HG02884 (cell line): ENCODE results near the gene PRAMEF12.
"Not testable (repeated sequence)": the region's sequence is repeated elsewhere in the genome, so short reads cannot be mapped to it uniquely, and the experiment has no call there.

Experiments
- ATAC-seq: cut with Tn5 transposase; IDR thresholded peaks from one replicate; pipeline ENCODE4 v1.9.1; 2021; ENCODE audit warnings: mild to moderate bottlenecking, moderate library complexity; ENCODE audit not compliant: unreplicated experiment

Gene PRAMEF12

GRCh38 chr1:12773438-12773837 is at the start of gene PRAMEF12:
TSS of gene PRAMEF12 (plus strand) at chr1:12773738. CDS start at chr1:12774868, 1,130 bp downstream.
- ATAC-seq = no peak

- no peak for ATAC-seq
Measured at GRCh38 chr1:12728391-12728790, 45.1 kb upstream of the PRAMEF12 start.

- ATAC-seq = no peak
Measured at GRCh38 chr1:12730156-12730555, 43.4 kb upstream of the PRAMEF12 start.

- not testable (repeated sequence) for ATAC-seq
Measured at GRCh38 chr1:12731084-12731483, 42.5 kb upstream of the PRAMEF12 start.

- no peak for ATAC-seq
Measured at GRCh38 chr1:12734651-12735050, 38.9 kb upstream of the PRAMEF12 start.

GRCh38 chr1:12738934-12739333 is 34.6 kb upstream of the PRAMEF12 start:
- no peak for ATAC-seq

GRCh38 chr1:12739613-12740012 is 33.9 kb upstream of the PRAMEF12 start:
- no peak for ATAC-seq

GRCh38 chr1:12741946-12742345 is 31.6 kb upstream of the PRAMEF12 start:
- ATAC-seq = no peak

- ATAC-seq = no peak
Measured at GRCh38 chr1:12745126-12745991, 28.2 kb upstream of the PRAMEF12 start.

- ATAC-seq = no peak
Measured at GRCh38 chr1:12745992-12746323, 27.6 kb upstream of the PRAMEF12 start, which contains the start of gene CFAP107. TSS of gene CFAP107 (plus strand) at chr1:12746200. CDS start at chr1:12746431, 231 bp downstream.

- no peak for ATAC-seq
Measured at GRCh38 chr1:12748778-12749355, 24.7 kb upstream of the PRAMEF12 start.

GRCh38 chr1:12754738-12755137 is 18.8 kb upstream of the PRAMEF12 start:
- no peak for ATAC-seq

GRCh38 chr1:12756273-12756672 is 17.3 kb upstream of the PRAMEF12 start:
- no peak for ATAC-seq

- ATAC-seq = no peak
Measured at GRCh38 chr1:12756768-12757413, 16.6 kb upstream of the PRAMEF12 start.

- ATAC-seq = no peak
Measured at GRCh38 chr1:12757836-12758235, 15.7 kb upstream of the PRAMEF12 start.

- ATAC-seq = no peak
Measured at GRCh38 chr1:12760256-12760795, 13.2 kb upstream of the PRAMEF12 start.

- ATAC-seq = no peak
Measured at GRCh38 chr1:12761781-12762180, 11.8 kb upstream of the PRAMEF12 start.

- ATAC-seq = no peak
Measured at GRCh38 chr1:12762766-12763165, 10.8 kb upstream of the PRAMEF12 start.

- no peak for ATAC-seq
Measured at GRCh38 chr1:12763479-12763878, 10.1 kb upstream of the PRAMEF12 start.

GRCh38 chr1:12764016-12764415 is 9.5 kb upstream of the PRAMEF12 start:
- no peak for ATAC-seq

- ATAC-seq = no peak
Measured at GRCh38 chr1:12769031-12769430, 4.5 kb upstream of the PRAMEF12 start.
